H9 (cell line): Measurements from ENCODE around the gene DYRK1A. TPM values are rescaled to one million over a fixed set of nuclear protein-coding genes. Genes with fewer than 3 reads are reported as not detected.

Experiments used
- DNase-seq: peaks from one replicate; pipeline ENCODE4 v3.0.0-alpha.2; 2017
- H2AFZ ChIP-seq: one replicate; pipeline ENCODE4 v1.6.1; 2013; ENCODE audit warnings: mild to moderate bottlenecking, low read length, control low read depth, moderate library complexity
- H2AK5ac ChIP-seq: 2 replicates; pipeline ENCODE4 v1.6.1; 2013; ENCODE audit warnings: low read length, control low read depth, mixed read lengths; ENCODE audit not compliant: insufficient read length
- H2BK120ac ChIP-seq: one replicate; pipeline ENCODE4 v1.6.1; 2013; ENCODE audit warnings: low read depth, mild to moderate bottlenecking, low read length, control low read depth, inconsistent platforms; ENCODE audit not compliant: poor library complexity, severe bottlenecking
- H2BK12ac ChIP-seq: 2 replicates; pipeline ENCODE4 v1.6.1; 2013; ENCODE audit warnings: low read length, control low read depth, mixed read lengths, low read depth; ENCODE audit not compliant: insufficient read length
- H2BK15ac ChIP-seq: 2 replicates; pipeline ENCODE4 v1.6.1; 2013; ENCODE audit warnings: low read depth, low read length, control low read depth
- H2BK20ac ChIP-seq: one replicate; pipeline ENCODE4 v1.6.1; 2013; ENCODE audit warnings: low read depth, mild to moderate bottlenecking, low read length, control low read depth, inconsistent platforms; ENCODE audit not compliant: poor library complexity, severe bottlenecking
- H2BK5ac ChIP-seq: 2 replicates; pipeline ENCODE4 v1.6.1; 2013; ENCODE audit warnings: low read length, control low read depth, mixed read lengths; ENCODE audit not compliant: insufficient read length
- H3K14ac ChIP-seq: 2 replicates; pipeline ENCODE4 v1.6.1; 2013; ENCODE audit warnings: low read length, control low read depth; ENCODE audit not compliant: insufficient read depth
- H3K18ac ChIP-seq: 2 replicates; pipeline ENCODE4 v1.6.1; 2013; ENCODE audit warnings: low read depth, mild to moderate bottlenecking, mixed read lengths, low read length, control low read depth; ENCODE audit not compliant: insufficient read length
- H3K23ac ChIP-seq: 2 replicates; pipeline ENCODE4 v1.6.1; 2013; ENCODE audit warnings: low read length, control low read depth, mixed read lengths, low read depth; ENCODE audit not compliant: insufficient read length
- H3K23me2 ChIP-seq: 2 replicates; pipeline ENCODE4 v1.6.1; 2013; ENCODE audit warnings: low read depth, mild to moderate bottlenecking, mixed read lengths, low read length, control low read depth; ENCODE audit not compliant: insufficient read length, poor library complexity, severe bottlenecking
- H3K27ac ChIP-seq: 2 replicates; pipeline ENCODE4 v1.5.1; 2013; ENCODE audit warnings: low read length, control low read depth, mixed read lengths, low read depth; ENCODE audit not compliant: insufficient read length
- H3K27me3 ChIP-seq: 2 replicates; pipeline ENCODE4 v1.6.1; 2013; ENCODE audit warnings: low read length, control low read depth, inconsistent platforms; ENCODE audit not compliant: insufficient read depth
- H3K4ac ChIP-seq: 2 replicates; pipeline ENCODE4 v1.6.1; 2013; ENCODE audit warnings: low read depth, mild to moderate bottlenecking, control low read depth, inconsistent platforms, low read length, moderate library complexity
- H3K4me1 ChIP-seq: 2 replicates; pipeline ENCODE4 v1.6.1; 2013; ENCODE audit warnings: low read length, control low read depth, inconsistent platforms; ENCODE audit not compliant: insufficient read depth
- H3K4me2 ChIP-seq: 2 replicates; pipeline ENCODE4 v1.6.1; 2013; ENCODE audit warnings: low read length, control low read depth, mixed read lengths; ENCODE audit not compliant: insufficient read length, insufficient read depth
- H3K56ac ChIP-seq: 2 replicates; pipeline ENCODE4 v1.6.1; 2013; ENCODE audit warnings: low read depth, mild to moderate bottlenecking, mixed read lengths, low read length, control low read depth; ENCODE audit not compliant: insufficient read length
- H3K79me1 ChIP-seq: 2 replicates; pipeline ENCODE4 v1.6.1; 2013; ENCODE audit warnings: low read depth, mild to moderate bottlenecking, moderate library complexity, low read length, control low read depth, inconsistent platforms; ENCODE audit not compliant: insufficient read depth, poor library complexity, severe bottlenecking
- H3K79me2 ChIP-seq: 2 replicates; pipeline ENCODE4 v1.6.1; 2013; ENCODE audit warnings: low read length, control low read depth, inconsistent platforms; ENCODE audit not compliant: insufficient read depth
- H3K9ac ChIP-seq: 2 replicates; pipeline ENCODE4 v1.6.1; 2013; ENCODE audit warnings: low read length, control low read depth, mixed read lengths; ENCODE audit not compliant: insufficient read length; ENCODE audit errors: extremely low read depth
- H3K9me3 ChIP-seq: one replicate; pipeline ENCODE4 v1.6.1; 2013; ENCODE audit warnings: low read depth, low read length, inconsistent platforms; ENCODE audit not compliant: control insufficient read depth
- H3T11ph ChIP-seq: one replicate; pipeline ENCODE4 v1.6.1; 2013; ENCODE audit warnings: mild to moderate bottlenecking, low read length, control low read depth, inconsistent platforms
- H4K20me1 ChIP-seq: one replicate; pipeline ENCODE4 v1.6.1; 2013; ENCODE audit not compliant: control insufficient read depth, insufficient read length, insufficient read depth
- H4K5ac ChIP-seq: 2 replicates; pipeline ENCODE4 v1.6.1; 2013; ENCODE audit warnings: low read depth, mild to moderate bottlenecking, mixed read lengths, low read length, control low read depth; ENCODE audit not compliant: insufficient read length
- H4K8ac ChIP-seq: replicated peaks from 2 replicates; pipeline ENCODE4 v1.6.1; 2013; ENCODE audit warnings: low read length, control low read depth, mixed read lengths, low read depth; ENCODE audit not compliant: insufficient read length
- H4K91ac ChIP-seq: 2 replicates; pipeline ENCODE4 v1.6.1; 2013; ENCODE audit warnings: low read depth, mild to moderate bottlenecking, moderate library complexity, mixed read lengths, low read length, control low read depth; ENCODE audit not compliant: insufficient read length
- H3K27ac Mint-ChIP-seq, 3 experiments: 2 replicates in 2 of 3; 3 replicates in 1 of 3; pipeline ENCODE4 v1.8.0; 2020 to 2021; ENCODE audit warnings: mixed read lengths in 3 of 3, mild to moderate bottlenecking in 1 of 3, moderate library complexity in 1 of 3
- H3K27me3 Mint-ChIP-seq: 2 replicates; pipeline ENCODE4 v1.8.0; 2021; ENCODE audit warnings: low read depth, mild to moderate bottlenecking, moderate library complexity, mixed read lengths
- H3K36me3 Mint-ChIP-seq, 3 experiments: 2 replicates in 2 of 3; 3 replicates in 1 of 3; pipeline ENCODE4 v1.8.0; 2020 to 2021; ENCODE audit warnings: low read depth in 3 of 3, mixed read lengths in 3 of 3; ENCODE audit not compliant: insufficient read depth in 1 of 3
- H3K4me1 Mint-ChIP-seq, 2 experiments: 2 replicates each; pipeline ENCODE4 v1.8.0; 2020; ENCODE audit warnings: mixed read lengths in 2 of 2
- H3K4me3 Mint-ChIP-seq, 2 experiments: 2 replicates in 1 of 2; 3 replicates in 1 of 2; pipeline ENCODE4 v1.8.0; 2020 to 2021; ENCODE audit warnings: mild to moderate bottlenecking in 2 of 2, mixed read lengths in 2 of 2, moderate library complexity in 1 of 2
- H3K9me3 Mint-ChIP-seq, 2 experiments: 2 replicates in 1 of 2; 3 replicates in 1 of 2; pipeline ENCODE4 v1.8.0; 2020; ENCODE audit warnings: mild to moderate bottlenecking in 2 of 2, mixed read lengths in 2 of 2, moderate library complexity in 1 of 2
- CTCF ChIP-seq: fragments of 200-600 bp; sonication (generic); conservative IDR thresholded peaks from 3 replicates; pipeline ENCODE4 v1.8.0; 2021; ENCODE audit warnings: antibody characterized with exemption, mild to moderate bottlenecking
- WGBS: extraction: QIAGEN DNeasy Blood & Tissue Kit; methylation state at CpG from one replicate; pipeline ENCODE4 v1.1.7; 2013; ENCODE audit warnings: missing lambda C conversion rate, low lambda C conversion rate, mixed read lengths; ENCODE audit not compliant: insufficient read length; ENCODE audit errors: extremely low coverage; 5-methylcytosine and 5-hydroxymethylcytosine counted together
- total RNA-seq: library from RNA; stranded (reverse); gene quantifications from 2 replicates; pipeline ENCODE4 v1.2.1, GENCODE V29; 2021

DYRK1A gene
- total RNA-seq, 1 experiment from 2014 or later = 73.6 TPM

GRCh38 chr21:37363936-37364335, 2.6 kb upstream of the DYRK1A start:
- H2BK5ac ChIP-seq = no peak overlapping the region
- no peak overlapping the region for H3T11ph ChIP-seq
- no peaks in the 10 kb centered on the region for H3K79me1 ChIP-seq
- no peaks in the 10 kb centered on the region for H3K4me1 ChIP-seq
- H2BK120ac ChIP-seq = no peak overlapping the region
- H3K56ac ChIP-seq = no peak overlapping the region
- no CpG with 5 or more reads among the region's 1 CpG for WGBS
- H2BK12ac ChIP-seq = no peak overlapping the region
- no peaks in the 10 kb centered on the region for H4K20me1 ChIP-seq
- no peak overlapping the region; a peak in 1 of 7 replicates for H3K27ac Mint-ChIP-seq
- H3K4me2 ChIP-seq = no peak overlapping the region
- no peak overlapping the region for H2AK5ac ChIP-seq
- no peak for DNase-seq
- H2BK15ac ChIP-seq = no peak overlapping the region
- no peak overlapping the region for H3K14ac ChIP-seq
- peaks cover 4 to 6% of the 10 kb centered on the region in 2 experiments for H3K9me3 Mint-ChIP-seq
- no peak overlapping the region for H4K8ac ChIP-seq
- no peak overlapping the region for H2AFZ ChIP-seq
- no peak overlapping the region for H3K18ac ChIP-seq
- TF ChIP-seq CTCF = no peak
- no peak overlapping the region for H3K27ac ChIP-seq
- H3K4ac ChIP-seq = no peak overlapping the region
- no peaks in the 10 kb centered on the region for H3K27me3 ChIP-seq
- H3K27me3 Mint-ChIP-seq = no peaks in the 10 kb centered on the region
- peak overlapping the region in 1 of 2 experiments; percentile 34; a peak in 1 of 5 replicates for H3K4me3 Mint-ChIP-seq
- no peak overlapping the region for H3K23ac ChIP-seq
- no peaks in the 10 kb centered on the region for H3K9me3 ChIP-seq
- peaks cover 11% of the 10 kb centered on the region for H3K23me2 ChIP-seq
- H3K36me3 Mint-ChIP-seq = peaks cover 2 to 4% (median 4%) of the 10 kb centered on the region in 3 experiments
- no peak overlapping the region for H3K9ac ChIP-seq
- peaks cover 10% of the 10 kb centered on the region for H3K79me2 ChIP-seq
- H2BK20ac ChIP-seq = no peak overlapping the region
- H3K4me1 Mint-ChIP-seq = peaks cover 11 to 13% of the 10 kb centered on the region in 2 experiments
- H4K5ac ChIP-seq = no peak overlapping the region
- no peak overlapping the region for H4K91ac ChIP-seq
